Spinal cord (tissue), 4 donors: ENCODE data around the gene SCAF8. TPM values are rescaled to one million over a fixed set of nuclear protein-coding genes. Genes with fewer than 3 reads are reported as not detected.

Experiments
- polyA plus RNA-seq, 2 donors: library from polyadenylated mRNA; unstranded; fragments of 120-200 nt; gene quantifications; one replicate each; pipeline ENCODE4 v1.2.1, GENCODE V29; 2013; ENCODE audit not compliant: insufficient read length in 2 of 2
- small RNA-seq: library from RNA; depleted of rRNA; stranded (forward); fragments of <200 nt; gene quantifications from one replicate; pipeline ENCODE3, GENCODE V24; 2014; ENCODE audit warnings: low replicate concordance
- total RNA-seq, 2 donors: library from RNA; depleted of rRNA in 1 of 2; stranded (reverse); fragments of 120-200 nt in 1 of 2; fragments of >200 nt in 1 of 2; gene quantifications; one replicate each; pipeline versions ENCODE4 v1.2.3 to v1.2.4, GENCODE V29; 2013 to 2014

The SCAF8 gene
- total and polyA plus RNA-seq, 4 donors, result 31.1 to 69.8 (median 45.4) TPM

Small RNA genes lying within 50 kb of the gene (small RNA-seq; reads per million reads assigned to genes)
- gene MIR1273C (not detected), gene RNU6-824P (not detected)

Other genes with a start within 250 kb of the SCAF8 start
- gene CNKSR3, start 222.7 kb upstream of the SCAF8 start, total RNA-seq, result 10 to 100 TPM in 1 of 2 donors, 1 to 10 TPM in 1; 4.9 to 17.0 TPM
- gene CNKSR3, start 222.7 kb upstream of the SCAF8 start, polyA plus RNA-seq, result 1 to 10 TPM; 8.7 to 8.9 TPM